Measurements from ENCODE around the gene SEZ6. TPM values are rescaled to one million over a fixed set of nuclear protein-coding genes. Genes with fewer than 3 reads are reported as not detected.

SEZ6 gene
- total RNA-seq, 1 experiment from 2014 or later: not detected

DNA sequence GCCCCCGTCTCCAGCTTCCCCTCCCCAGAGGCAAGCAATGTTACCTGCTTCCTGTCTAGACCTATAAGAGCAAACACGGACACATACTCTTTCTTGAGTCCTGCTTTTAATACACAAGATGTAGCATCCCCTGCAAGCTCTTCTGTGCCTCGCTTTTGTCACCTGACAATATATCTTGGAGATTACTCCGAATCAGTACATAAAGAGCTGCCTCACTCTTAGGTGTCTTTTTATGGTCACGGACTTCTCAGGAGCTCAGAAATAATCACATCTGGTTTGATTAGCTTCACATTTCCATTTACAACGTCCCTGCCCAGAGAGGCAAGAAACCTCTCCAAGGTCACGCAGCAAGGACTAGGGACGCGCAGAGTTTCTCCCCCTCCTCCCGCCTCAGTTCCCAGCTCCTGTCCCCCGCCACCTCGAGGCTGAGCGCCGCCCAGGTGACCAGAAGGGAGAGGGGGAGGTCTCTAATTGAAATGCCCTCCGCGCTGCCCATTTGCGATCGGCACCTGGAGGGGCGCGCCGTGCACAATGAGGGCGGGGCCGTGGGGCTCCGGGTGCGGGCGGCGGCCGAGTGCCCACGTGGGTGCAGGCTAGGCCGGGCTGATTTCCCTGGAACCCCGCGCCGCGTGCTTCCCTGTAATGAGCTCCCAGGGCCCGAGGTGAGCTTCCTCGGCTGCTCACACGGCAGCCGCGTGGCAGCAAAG is 13.8 kb upstream of the SEZ6 start:
- no TSS peak for BruUV-seq (replicated peaks)
- Histone ChIP-seq H2AFZ (no peak overlapping the region), H3K4me3 (peak overlapping the region; percentile 8; the same call in 1 of the 2 replicates), H3F3A (ENCODE audit: insufficient read depth, low read depth) (no peaks in the 10 kb centered on the region), H3K79me2 (ENCODE audit: low read depth) (no peaks in the 10 kb centered on the region), H3K36me3 (ENCODE audit: low read depth) (no peaks in the 10 kb centered on the region), H4K20me1 (ENCODE audit: insufficient read depth) (no peaks in the 10 kb centered on the region), H3K27me3 (ENCODE audit: insufficient read depth, low read depth) (peaks cover 96% of the 10 kb centered on the region), H3K4me1 (replicated peaks; ENCODE audit: insufficient read depth) (no peaks in the 10 kb centered on the region), H3K4me2 (peak overlapping the region; percentile 51; the same call in 1 of the 2 replicates), H3K27ac (no peak overlapping the region), H3K9me3 (ENCODE audit: insufficient read depth, low read depth) (no peaks in the 10 kb centered on the region), H3K9me2 (ENCODE audit: insufficient read depth) (no peaks in the 10 kb centered on the region)
- CTCF ChIA-PET: interaction anchor here (0.6 kb wide), 1 partner anchor 429 kb away, joined by 21 read pairs; no protein-coding TSS in a partner anchor
- POLR2A ChIA-PET (ENCODE audit: unreplicated experiment): interaction anchor here (0.6 kb wide), 1 partner anchor 18 kb away, joined by 3 read pairs; no protein-coding TSS in a partner anchor
- intact Hi-C loops (cut with micrococcal nuclease; ENCODE audit: unreplicated experiment): no loop called here
- TF ChIP-seq, protein P1, sequence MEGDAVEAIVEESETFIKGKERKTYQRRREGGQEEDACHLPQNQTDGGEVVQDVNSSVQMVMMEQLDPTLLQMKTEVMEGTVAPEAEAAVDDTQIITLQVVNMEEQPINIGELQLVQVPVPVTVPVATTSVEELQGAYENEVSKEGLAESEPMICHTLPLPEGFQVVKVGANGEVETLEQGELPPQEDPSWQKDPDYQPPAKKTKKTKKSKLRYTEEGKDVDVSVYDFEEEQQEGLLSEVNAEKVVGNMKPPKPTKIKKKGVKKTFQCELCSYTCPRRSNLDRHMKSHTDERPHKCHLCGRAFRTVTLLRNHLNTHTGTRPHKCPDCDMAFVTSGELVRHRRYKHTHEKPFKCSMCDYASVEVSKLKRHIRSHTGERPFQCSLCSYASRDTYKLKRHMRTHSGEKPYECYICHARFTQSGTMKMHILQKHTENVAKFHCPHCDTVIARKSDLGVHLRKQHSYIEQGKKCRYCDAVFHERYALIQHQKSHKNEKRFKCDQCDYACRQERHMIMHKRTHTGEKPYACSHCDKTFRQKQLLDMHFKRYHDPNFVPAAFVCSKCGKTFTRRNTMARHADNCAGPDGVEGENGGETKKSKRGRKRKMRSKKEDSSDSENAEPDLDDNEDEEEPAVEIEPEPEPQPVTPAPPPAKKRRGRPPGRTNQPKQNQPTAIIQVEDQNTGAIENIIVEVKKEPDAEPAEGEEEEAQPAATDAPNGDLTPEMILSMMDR (conservative IDR thresholded peaks at IDR 0.05): no peak
- peak in 1 of 2 experiments; percentile 12 for DNase-seq

DNA sequence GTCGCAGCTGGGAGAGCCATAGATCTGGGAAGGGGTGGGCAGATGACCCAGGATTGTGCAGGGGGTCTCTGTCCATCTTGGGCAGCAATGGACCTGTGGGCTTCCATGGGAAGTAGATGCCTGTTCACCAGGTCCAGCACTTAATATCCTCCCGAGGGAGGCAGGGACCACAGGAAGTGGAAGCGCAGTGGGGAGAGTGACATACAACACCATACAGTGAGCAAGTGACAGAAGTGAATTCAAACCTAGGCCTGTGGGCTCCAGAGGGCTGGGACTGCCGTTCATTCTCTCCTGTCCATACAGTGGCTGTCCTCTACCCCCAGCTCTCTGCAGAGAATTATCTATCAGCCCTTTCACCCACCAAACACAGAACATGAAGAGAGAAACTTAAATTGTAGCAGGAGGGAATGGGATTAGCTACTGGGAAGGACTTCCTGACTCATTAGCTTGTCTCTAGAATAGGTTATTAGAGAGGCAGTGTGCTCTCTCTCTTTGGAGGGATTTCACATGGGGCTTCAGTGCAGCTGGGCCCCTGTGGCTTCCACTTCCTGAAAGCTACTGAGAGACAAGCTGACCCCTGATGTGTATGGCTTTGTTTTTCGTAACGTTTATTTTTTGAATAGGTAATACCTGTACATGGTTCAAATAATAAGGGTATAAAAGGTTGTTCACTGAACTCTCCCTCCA is 13.1 kb upstream of the SEZ6 start:
- CTCF ChIA-PET: interaction anchor here (0.6 kb wide), 1 partner anchor 429 kb away, joined by 21 read pairs; no protein-coding TSS in a partner anchor

More for the DNA sequence above, 13.1 kb upstream of the SEZ6 start:
- TF ChIP-seq, protein P1 (conservative IDR thresholded peaks at IDR 0.05): no peak
- TF ChIP-seq EZH2 (IDR thresholded peaks at IDR 0.05; ENCODE audit: low read depth): no peak
- H3K79me2 ChIP-seq (ENCODE audit: low read depth): no peaks in the 10 kb centered on the region
- POLR2A ChIA-PET (ENCODE audit: unreplicated experiment): no interaction called here
- no peak overlapping the region for H3K4me3 ChIP-seq
- no peaks in the 10 kb centered on the region for H4K20me1 ChIP-seq (ENCODE audit: insufficient read depth)
- H3F3A ChIP-seq (ENCODE audit: insufficient read depth, low read depth): no peaks in the 10 kb centered on the region
- intact Hi-C loops (cut with micrococcal nuclease; ENCODE audit: unreplicated experiment): no loop called here
- H3K9me3 ChIP-seq (ENCODE audit: insufficient read depth, low read depth): no peaks in the 10 kb centered on the region
- peaks cover 96% of the 10 kb centered on the region for H3K27me3 ChIP-seq (ENCODE audit: insufficient read depth, low read depth)
- H3K4me1 ChIP-seq (replicated peaks; ENCODE audit: insufficient read depth): no peaks in the 10 kb centered on the region
- H2AFZ ChIP-seq: no peak overlapping the region
- H3K4me2 ChIP-seq: no peak overlapping the region
- DNase-seq: no peak
- no peaks in the 10 kb centered on the region for H3K36me3 ChIP-seq (ENCODE audit: low read depth)
- H3K9me2 ChIP-seq (ENCODE audit: insufficient read depth): no peaks in the 10 kb centered on the region
- BruUV-seq (replicated peaks): no TSS peak
- no peak overlapping the region for H3K27ac ChIP-seq

Data from PC-9 (cell line).